Stimulated activated CD4-positive, alpha-beta T cell treated with anti-CD3 and anti-CD28 coated beads, TNF-alpha, amount 100 ng/mL, for 48 hours (primary cell): ENCODE results near the gene UBAC1.

Source experiments
- DNase-seq, 3 donors: peaks; one replicate each; pipeline ENCODE4 v3.0.0-alpha.2; 2020; ENCODE audit warnings: low read depth in 3 of 3

The UBAC1 gene

DNA sequence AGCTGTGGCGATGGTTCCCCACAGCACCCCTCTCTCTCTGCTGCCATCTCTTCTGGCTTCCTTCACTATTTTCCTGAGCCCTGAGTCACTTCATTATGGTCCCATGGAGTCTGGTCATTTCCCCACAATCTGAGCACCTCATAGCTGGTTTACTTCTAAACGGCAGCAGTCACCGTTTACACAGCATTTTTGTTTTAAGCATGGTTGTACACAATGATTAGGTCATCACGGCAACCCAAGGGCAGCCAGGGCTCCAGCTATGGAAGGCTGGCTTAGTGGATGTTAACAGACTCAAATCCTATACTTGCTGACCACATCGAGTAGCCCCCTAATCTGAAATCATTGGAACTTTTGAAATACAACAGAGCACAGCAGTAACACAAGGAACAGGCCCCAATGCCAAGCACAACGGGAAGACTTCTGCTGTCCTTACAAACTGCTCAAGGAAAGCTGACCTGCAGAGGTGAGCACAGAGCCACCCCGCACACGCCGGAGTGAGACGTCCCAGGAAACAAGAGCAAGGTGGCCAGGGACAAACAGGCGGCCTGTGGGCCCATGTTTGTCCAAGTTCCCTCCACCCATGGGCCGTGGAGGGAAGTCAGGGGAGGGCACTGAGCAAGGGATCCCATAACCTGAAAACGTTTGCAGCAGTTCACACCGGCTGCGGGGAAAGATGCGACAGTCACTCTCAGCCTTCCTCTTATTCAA lies 76.7 kb downstream of the UBAC1 start:
- no peak for DNase-seq

DNA sequence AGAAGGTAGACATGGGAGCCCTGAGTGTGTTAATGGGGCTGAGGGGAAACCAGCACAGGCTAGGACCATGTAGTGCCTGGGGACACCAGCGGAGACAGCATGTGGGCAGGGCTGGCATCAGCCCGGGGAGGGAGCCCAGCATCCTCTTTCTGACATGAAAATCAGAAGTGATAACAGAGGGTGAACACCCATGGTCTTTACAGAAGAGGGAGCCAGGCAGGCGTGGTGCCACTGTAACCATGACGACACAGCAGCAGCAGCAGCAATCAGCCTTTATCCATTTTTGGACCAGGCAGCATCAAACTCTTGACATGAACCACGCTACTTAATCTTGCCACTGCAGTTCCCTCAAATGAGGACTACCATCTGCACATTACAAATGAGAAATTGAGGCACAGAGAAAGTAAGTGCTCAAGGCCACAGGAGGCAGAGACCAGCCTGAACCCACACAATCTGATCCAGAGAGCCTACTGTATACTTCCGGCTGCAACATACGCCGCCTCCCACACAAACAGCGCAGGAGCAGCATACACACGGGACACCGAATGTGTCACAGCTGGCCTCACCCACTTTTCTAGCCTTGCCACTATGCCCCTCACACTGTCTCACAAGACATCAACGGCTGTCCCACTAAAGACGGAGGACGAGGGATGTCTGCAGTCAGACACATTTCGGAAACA lies 77.6 kb downstream of the UBAC1 start:
- no peak for DNase-seq
